Upper lobe of left lung (tissue), 6 donors: Measurements from ENCODE around the gene UBE2D4. TPM values are rescaled to one million over a fixed set of nuclear protein-coding genes. Genes with fewer than 3 reads are reported as not detected.

Source experiments
- ATAC-seq, 2 donors: fragments of 200-7000 bp; cut with Tn5 transposase; one replicate each; pipeline ENCODE4 v1.9.1; 2022; ENCODE audit warnings: mild to moderate bottlenecking in 2 of 2, moderate library complexity in 2 of 2; ENCODE audit not compliant: low FRiP score in 2 of 2
- DNase-seq, 2 donors: peaks; one replicate each; pipeline ENCODE4 v3.0.0-alpha.2; 2019 to 2020
- H3K27ac ChIP-seq, 4 donors: fragments of 200-600 bp; sonication (generic); one replicate each; pipeline ENCODE4 v1.5.1; 2016 to 2019
- H3K27me3 ChIP-seq, 4 donors: fragments of 200-600 bp; sonication (generic); one replicate each; pipeline ENCODE4 v1.5.1; 2017 to 2019
- H3K36me3 ChIP-seq, 4 donors: fragments of 200-600 bp; sonication (generic); one replicate each; pipeline ENCODE4 v1.5.1; 2016 to 2019
- H3K4me1 ChIP-seq, 4 donors: fragments of 200-600 bp; sonication (generic); one replicate each; pipeline ENCODE4 v1.5.1; 2018 to 2019
- H3K4me3 ChIP-seq, 4 donors: fragments of 200-600 bp; sonication (generic); one replicate each; pipeline ENCODE4 v1.5.1; 2017 to 2019; ENCODE audit warnings: mild to moderate bottlenecking in 2 of 4, moderate library complexity in 1 of 4
- H3K9me3 ChIP-seq, 4 donors: fragments of 200-600 bp; sonication (generic); one replicate each; pipeline ENCODE4 v1.5.1; 2018 to 2019
- CTCF ChIP-seq, 6 experiments: fragments of 450-650 bp in 4 of 6; fragments of 200-600 bp in 2 of 6; sonication (generic) in 2 of 6; IDR thresholded peaks; one replicate each; pipeline ENCODE4 v1.5.1; 2016 to 2019; ENCODE audit warnings: antibody characterized with exemption in 6 of 6
- EP300 ChIP-seq, 4 donors: sonication (generic); formaldehyde crosslinking; IDR thresholded peaks; one replicate each; pipeline ENCODE4 v1.5.1; 2017; ENCODE audit warnings: antibody characterized with exemption in 4 of 4, control low read depth in 2 of 4
- POLR2A ChIP-seq, 4 donors: fragments of 450-650 bp; IDR thresholded peaks; one replicate each; pipeline ENCODE4 v1.5.1; 2016 to 2017; ENCODE audit warnings: antibody characterized with exemption in 4 of 4, mild to moderate bottlenecking in 2 of 4
- POLR2AphosphoS5 ChIP-seq, 2 donors: sonication (generic); formaldehyde crosslinking; IDR thresholded peaks; one replicate each; pipeline ENCODE4 v1.5.1; 2017; ENCODE audit warnings: antibody characterized with exemption in 2 of 2
- whole genome bisulfite sequencing, 2 donors: methylation state at CpG; one replicate each; pipeline ENCODE4 v1.1.5; 2017 to 2018; 5-methylcytosine and 5-hydroxymethylcytosine counted together
- total RNA-seq, 6 donors: library from RNA; depleted of rRNA in 4 of 6; stranded (reverse); fragments of >200 nt in 4 of 6; gene quantifications; one replicate each; pipeline versions ENCODE4 v1.1.0 to v1.2.1, GENCODE V29; 2016 to 2021
- donor health status: DM: no; HTN: no; CAD: no; lungs with moderate emphysema.
- donor health status: DM: no; HTN: yes; CAD: no; lungs with severe emphysema.

UBE2D4 gene
- total RNA-seq, 6 donors from 2014 or later, result 4.9 to 24.9 (median 17.4) TPM

GRCh38 chr7:43927810-43928209, 1.6 kb downstream of the UBE2D4 start:
- DNase-seq, result no peak
- Histone ChIP-seq H3K9me3 (no peaks in the 10 kb centered on the region), H3K4me1 (peaks cover 12 to 22% (median 17%) of the 10 kb centered on the region in 4 donors), H3K27ac (no peak overlapping the region), H3K4me3 (no peak overlapping the region), H3K27me3 (no peaks in the 10 kb centered on the region), H3K36me3 (no peaks in the 10 kb centered on the region)
- TF ChIP-seq EP300 (IDR thresholded peaks at IDR 0.05) (no peak), POLR2A (IDR thresholded peaks at IDR 0.05) (no peak), CTCF (IDR thresholded peaks at IDR 0.05) (no peak), POLR2AphosphoS5 (IDR thresholded peaks at IDR 0.05) (no peak)
- no peak for ATAC-seq
- 92 to 97% methylated on average over 4 of the region's 4 CpGs for WGBS, 2 donors

GRCh38 chr7:43929529-43930457, 3.6 kb downstream of the UBE2D4 start:
- Histone ChIP-seq H3K36me3 (no peaks in the 10 kb centered on the region), H3K4me1 (peaks cover 12 to 22% (median 17%) of the 10 kb centered on the region in 4 donors), H3K9me3 (no peaks in the 10 kb centered on the region), H3K27ac (no peak overlapping the region), H3K27me3 (no peaks in the 10 kb centered on the region), H3K4me3 (no peak overlapping the region)
- no peak for DNase-seq
- 93 to 98% methylated on average over 5 of the region's 5 CpGs for WGBS, 2 donors
- no peak for ATAC-seq
- no peak for TF ChIP-seq POLR2A (IDR thresholded peaks at IDR 0.05)
- TF ChIP-seq EP300 (IDR thresholded peaks at IDR 0.05), result no peak
- TF ChIP-seq POLR2AphosphoS5 (IDR thresholded peaks at IDR 0.05), result no peak
- TF ChIP-seq CTCF (IDR thresholded peaks at IDR 0.05), result no peak

- Histone ChIP-seq H3K27ac (no peak overlapping the region), H3K27me3 (no peaks in the 10 kb centered on the region), H3K4me3 (no peak overlapping the region), H3K4me1 (peaks cover 6 to 11% (median 8%) of the 10 kb centered on the region in 4 donors), H3K36me3 (no peaks in the 10 kb centered on the region), H3K9me3 (no peaks in the 10 kb centered on the region)
- DNase-seq (no peak), ATAC-seq (no peak)
- WGBS, 2 donors, result 76 to 87% methylated on average over 7 of the region's 7 CpGs
- TF ChIP-seq CTCF (IDR thresholded peaks at IDR 0.05) (no peak), POLR2AphosphoS5 (IDR thresholded peaks at IDR 0.05) (no peak), POLR2A (IDR thresholded peaks at IDR 0.05) (no peak), EP300 (IDR thresholded peaks at IDR 0.05) (no peak)
These were observed 5.1 kb downstream of the UBE2D4 start for GRCh38 chr7:43931346-43931745.

- ATAC-seq, result no peak
- no peak overlapping the region for H3K27ac ChIP-seq
- H3K9me3 ChIP-seq, result no peaks in the 10 kb centered on the region
- no peaks in the 10 kb centered on the region for H3K27me3 ChIP-seq
- 78 to 80% methylated on average over 3 of the region's 3 CpGs for WGBS, 2 donors
- H3K4me1 ChIP-seq, result peaks cover 0 to 5% (median 0%) of the 10 kb centered on the region in 4 donors
- TF ChIP-seq POLR2AphosphoS5 (IDR thresholded peaks at IDR 0.05) (no peak), POLR2A (IDR thresholded peaks at IDR 0.05) (no peak), EP300 (IDR thresholded peaks at IDR 0.05) (no peak), CTCF (IDR thresholded peaks at IDR 0.05) (no peak)
- H3K4me3 ChIP-seq, result no peak overlapping the region
- peaks cover 0 to under 1% (median 0%) of the 10 kb centered on the region in 4 donors for H3K36me3 ChIP-seq
- no peak for DNase-seq
These were observed 7.8 kb downstream of the UBE2D4 start for GRCh38 chr7:43933902-43934560.
